Suppressor macrophage (primary cell): ENCODE measurements around the gene ICAM2.

ENCODE experiments used
- DNase-seq, 4 experiments: peaks; one replicate each; pipeline ENCODE4 v3.0.0-alpha.2; 2020 to 2022
- total RNA-seq, 17 experiments: gene quantifications; one replicate each; lab custom pipeline; 2026; ENCODE audit warnings: mixed read lengths in 6 of 17, inconsistent platforms in 3 of 17; lab: John Stamatoyannopoulos, UW

The ICAM2 gene
- total RNA-seq: 1.1 to 9.1 (median 4.0) reads per million in 17 experiments

DNA sequence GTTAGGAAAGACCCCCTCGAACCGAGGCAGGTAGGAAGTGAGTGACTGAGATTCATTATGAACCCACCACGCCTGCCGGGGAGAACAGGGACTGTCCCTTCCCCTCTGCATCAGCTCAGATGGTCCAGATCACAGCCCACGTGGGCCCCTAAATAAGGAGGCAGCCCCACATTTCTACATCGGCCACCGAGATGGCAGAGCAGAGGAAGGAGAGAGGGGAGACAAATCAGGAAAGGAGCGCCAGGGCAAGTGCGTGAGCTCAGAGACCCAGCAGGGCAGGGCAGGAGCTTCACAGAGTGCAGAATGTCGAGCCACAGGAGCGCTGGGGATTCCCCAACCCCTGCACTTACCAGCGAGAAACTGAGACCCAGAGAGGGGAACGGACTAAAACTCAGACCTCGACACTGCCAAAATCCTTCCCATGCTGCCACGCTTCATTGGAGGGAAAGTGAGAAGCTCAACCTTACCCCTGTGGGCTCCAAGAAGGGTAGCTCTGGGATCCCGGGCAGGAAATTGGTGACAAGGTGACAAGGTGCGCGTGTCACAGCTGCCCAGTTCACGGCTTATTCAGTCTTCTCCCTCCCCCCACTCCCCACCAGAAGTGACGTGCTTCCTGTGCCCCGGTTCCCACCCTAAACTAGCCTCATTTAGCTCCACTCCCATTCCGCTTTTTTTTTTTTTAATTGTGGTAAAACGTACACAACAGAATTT, at the start of gene ICAM2:
Gene ICAM2 (minus strand): TSS at position 578 of the 711 bp plus-strand sequence. CDS start 13,942 bp downstream, outside the sequence.
- DNase-seq: peak; percentile 62 to 81 (median 66)

DNA sequence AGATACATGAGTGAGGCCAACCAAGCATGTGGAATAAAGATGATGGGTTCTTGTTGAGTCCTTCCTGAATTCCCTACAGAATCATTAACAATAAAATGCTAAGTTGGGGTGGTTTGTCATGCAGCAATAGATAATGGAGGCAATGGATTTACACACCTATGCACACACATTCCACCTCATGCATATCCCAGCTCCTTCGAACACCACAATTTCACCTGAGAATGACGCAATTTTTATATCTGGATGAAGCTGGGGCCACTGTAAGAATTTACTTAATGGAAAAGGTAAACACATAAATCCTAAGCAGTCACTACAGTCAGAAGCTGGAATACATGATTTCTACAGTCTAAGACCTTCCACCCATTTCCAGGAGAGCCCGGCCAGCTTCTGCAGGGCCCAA, 49.8 kb upstream of the ICAM2 start:
- DNase-seq: no peak

DNA sequence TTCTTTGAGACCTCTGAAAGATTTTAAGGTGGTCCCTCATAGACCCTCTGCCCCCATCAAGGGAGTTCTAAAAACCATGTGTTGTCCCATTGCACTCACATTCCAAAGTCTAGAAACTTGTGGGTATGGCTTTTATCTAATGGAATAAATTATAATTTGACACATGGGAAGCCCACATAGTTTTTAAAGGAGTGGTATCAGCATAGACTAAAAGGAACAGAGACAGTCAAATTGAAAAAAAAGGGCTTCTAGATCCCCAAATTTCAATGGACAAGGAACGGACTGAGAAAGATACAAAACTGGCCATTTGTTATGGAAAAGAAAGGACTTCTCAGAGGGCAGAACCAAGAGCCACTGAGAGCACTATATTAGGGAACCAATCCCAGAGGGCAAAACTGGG, 48.7 kb upstream of the ICAM2 start:
- no peak for DNase-seq

DNA sequence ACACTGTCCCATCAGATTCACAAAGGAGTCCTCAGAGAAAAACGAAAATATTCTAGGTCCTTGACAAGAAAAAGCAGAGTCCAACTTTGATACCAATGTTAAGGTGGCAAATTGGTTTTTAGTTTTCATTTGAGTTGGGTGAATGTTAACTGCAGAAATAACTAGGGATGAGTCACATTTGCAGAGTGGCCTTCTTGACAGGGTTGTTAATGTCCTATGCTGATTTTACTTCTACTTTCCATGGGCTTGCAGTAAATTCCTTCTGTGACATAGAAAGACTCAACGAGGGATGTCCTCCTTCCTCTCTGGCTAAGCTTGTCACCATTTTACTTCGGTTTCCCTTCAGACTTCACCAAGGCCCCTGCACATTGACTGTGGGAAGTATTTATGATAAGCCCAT, 47.2 kb upstream of the ICAM2 start:
- DNase-seq: peak in 2 of 4 experiments; percentile 42 to 49

DNA sequence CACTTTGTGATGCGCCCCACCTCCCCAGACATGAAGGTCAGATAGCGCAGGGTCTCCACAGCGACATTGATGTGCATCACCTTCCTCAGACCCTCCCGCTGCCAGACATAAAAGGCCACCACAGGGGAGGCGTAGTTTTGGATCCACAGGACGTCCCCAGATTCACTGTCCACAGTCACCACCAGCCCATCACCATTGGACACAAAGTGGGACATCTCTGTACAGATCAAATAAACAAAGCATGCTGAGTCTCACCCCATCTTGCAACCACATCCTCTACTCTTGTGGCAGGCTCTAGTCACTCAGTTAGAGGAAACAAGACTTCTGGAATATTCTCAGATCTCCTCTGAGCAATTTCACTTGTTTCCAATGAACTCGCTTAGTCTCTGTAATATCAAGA, 46.3 kb upstream of the ICAM2 start:
- DNase-seq: no peak

DNA sequence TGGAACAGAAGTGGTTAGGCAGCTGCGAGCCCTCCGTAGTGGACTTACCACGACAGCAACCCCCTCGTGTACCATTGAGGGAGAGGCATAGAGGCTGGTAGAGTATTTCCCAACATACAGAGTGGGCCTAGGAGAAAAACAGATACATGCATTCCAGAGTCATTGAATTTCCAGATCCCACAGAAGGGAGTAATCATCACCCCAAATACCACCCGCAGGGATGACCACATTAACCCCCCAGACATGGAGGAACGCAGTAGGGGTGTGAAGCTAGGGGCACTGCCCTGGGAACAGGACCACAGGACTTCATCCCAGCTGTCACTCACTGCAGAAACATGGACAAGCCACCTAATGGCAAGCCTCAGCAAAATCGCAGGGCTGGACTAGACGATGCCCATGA, 44.7 kb upstream of the ICAM2 start:
- no peak for DNase-seq

DNA sequence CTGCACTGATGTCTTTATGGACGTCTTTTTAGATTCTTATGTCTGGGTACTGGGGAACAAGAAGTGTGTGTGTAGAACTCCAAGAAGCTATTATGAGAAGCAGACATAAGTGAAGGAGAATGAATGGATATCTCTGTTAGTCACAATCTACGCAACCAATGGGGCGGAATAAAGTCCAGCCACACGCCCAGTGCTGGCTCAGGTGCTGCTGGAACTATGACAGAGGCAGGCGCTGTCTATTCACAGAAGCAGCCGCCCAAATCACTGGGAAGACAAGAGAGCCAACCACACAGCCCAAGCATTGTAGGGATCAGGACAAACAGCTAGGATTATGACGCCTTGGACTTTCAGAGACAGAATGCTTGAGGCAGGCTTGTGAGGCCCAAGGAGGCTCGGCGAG, 43.9 kb upstream of the ICAM2 start:
- no peak for DNase-seq

DNA sequence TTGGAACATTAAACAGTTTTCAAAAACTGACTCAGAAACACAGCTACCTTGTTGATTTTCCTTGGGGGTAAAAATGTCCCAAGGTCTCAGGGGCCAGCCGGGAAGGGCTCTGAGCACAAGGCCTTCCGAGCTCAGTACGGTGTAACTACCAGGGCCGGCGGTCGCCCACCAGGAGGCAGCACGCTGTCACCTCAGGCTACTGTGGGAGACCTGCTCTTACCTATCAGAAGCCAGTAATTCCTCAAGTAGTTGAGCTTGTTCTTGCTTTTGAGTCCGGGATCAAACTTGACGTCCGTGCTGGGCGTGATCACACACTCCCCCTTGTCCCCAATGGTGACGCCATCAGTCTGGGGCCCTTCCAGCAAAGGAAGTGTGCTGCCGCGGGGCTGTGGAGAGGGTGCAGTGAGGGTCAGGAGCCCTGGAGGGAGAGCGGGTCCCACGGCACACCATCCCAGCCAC, 43.4 kb upstream of the ICAM2 start:
- peak; percentile 18 to 46 (median 33) for DNase-seq

DNA sequence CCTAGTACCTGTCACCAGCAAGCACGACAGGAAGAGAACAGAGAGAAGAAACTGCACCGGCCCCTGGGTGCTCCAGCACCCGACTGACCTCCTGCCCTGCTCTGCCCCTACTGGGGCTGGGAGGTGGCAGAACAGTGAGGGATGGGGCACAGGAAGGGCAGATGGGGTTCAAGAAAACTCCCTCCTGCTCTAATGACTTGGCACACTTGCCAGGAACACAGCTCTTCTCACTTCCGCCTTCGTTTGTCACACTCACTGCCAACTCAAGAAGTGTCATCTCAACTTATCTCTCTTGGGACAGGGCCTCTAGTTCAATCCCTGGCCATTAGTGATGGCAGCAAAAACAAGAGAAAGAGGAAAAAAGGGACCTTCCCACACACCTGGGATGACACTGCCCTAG, 42.7 kb upstream of the ICAM2 start:
- peak in 3 of 4 experiments; percentile 28 to 43 (median 40) for DNase-seq

DNA sequence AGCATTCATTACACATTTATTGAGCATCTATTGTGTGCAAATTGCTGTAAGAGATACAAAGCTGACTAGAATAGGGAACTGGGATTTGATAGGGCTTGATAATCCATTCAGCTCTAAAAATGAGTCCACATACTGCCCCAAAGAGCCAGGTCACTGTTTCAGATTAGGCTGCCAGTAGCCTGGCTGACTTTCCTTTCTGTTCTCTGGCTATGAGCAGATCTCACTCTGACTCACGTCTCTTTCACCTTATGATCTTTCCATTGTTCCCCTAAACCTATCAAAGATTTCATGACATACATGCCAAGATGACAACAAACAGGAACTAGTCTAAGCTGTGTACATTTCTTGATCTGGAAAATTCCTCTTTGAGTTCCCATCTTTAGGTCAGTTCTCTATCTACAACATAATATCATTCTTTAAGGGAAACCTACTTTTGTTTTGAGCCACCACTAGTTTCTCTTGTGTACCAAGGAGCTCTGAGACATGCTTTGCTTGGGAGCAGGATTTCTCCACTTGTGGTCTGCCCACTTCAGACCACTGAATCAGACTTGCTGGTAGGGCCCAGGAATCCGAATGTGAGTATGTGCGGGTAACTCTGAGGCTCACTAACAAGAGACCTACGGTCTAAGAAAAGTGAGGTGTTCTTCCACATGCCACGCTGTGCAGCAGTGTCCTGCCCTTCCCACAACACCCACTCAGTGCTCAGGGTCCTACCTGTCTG, 40.9 kb upstream of the ICAM2 start:
- DNase-seq: peak; percentile 43 to 84 (median 59)

DNA sequence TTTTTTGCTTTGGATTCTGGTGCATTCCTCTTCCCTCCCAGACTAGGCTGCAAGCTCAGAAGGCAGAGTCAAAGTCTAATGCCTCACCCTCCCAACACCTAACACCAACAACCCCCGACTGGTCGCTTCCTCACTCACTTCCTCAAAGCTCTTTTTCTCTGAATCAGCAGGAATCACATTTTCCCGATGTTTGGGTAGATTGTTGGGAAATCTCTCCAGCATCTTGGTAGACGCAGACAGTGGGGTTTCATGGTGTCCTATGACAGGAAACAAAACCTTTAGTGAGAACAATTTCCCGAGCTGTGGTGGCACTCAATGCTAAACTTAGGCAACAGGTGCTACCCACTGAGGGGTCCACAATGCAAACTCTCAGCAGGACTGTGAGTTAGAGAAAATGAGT, 39.9 kb upstream of the ICAM2 start:
- DNase-seq: peak; percentile 52 to 70 (median 65)

DNA sequence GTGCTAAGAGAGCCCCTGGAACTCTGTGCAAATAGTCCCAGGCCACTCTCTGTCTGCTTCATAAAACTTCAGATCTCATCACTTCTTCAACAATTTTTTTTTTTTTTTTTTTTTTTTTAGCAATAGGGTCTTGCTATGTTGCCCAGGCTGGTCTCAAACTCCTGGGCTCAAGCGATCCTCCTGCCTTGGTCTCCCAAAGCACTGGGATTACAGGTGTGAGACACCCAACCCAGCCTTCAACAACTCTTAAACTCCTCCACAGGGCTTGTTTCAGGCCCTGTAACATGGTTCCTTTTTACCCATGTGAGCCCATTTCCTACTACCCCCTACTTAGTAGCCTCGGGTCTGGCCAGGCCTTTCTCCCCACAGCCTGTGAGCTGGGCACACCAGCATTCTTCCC, 39.3 kb upstream of the ICAM2 start:
- DNase-seq: peak in 2 of 4 experiments; percentile 26 to 28

DNA sequence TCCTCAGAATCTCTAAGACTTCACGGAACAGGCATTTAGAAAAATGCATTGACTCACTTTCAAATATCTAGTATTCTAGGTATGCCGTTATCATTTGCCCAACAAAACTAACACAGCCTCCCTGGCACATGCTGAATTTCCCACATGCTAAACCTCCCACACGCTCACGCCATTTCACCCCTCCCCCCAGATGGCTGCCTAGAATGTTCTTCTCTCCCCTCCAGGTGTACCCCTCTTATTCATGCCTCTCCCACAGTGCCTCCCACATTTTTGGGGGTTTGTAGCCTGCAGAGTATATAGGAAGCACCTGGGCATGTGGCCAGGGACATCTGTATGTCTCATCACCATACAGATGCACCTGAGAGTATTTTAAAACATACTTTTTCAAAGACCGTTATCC, 38.2 kb upstream of the ICAM2 start:
- DNase-seq: no peak

DNA sequence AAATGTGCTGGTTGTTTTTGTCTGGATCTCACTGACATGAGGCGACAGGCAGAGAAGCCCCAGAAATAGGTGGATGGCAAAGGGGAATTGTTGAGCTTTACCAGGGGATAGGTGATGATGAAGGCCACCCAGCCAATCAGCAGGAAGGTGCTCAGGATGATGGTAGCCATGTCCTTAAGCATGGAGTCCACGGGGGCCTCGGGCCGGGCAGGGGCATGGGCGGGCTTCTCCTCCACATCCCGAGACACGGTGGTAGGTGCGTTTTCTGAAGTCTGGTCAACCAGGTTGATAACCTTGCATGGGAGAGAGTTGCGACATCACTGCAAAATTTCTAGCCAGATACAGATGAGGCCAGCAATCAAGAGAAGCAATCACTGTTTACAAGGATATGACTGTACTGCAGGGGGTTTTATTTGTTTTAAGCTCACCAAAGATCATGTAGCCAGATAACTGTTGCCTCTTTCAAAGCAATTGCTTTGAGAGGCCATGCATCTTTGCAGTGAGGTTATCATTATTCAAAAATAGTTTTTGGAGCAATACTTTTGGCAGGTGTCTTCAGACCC, 37.3 kb upstream of the ICAM2 start:
- DNase-seq: no peak

DNA sequence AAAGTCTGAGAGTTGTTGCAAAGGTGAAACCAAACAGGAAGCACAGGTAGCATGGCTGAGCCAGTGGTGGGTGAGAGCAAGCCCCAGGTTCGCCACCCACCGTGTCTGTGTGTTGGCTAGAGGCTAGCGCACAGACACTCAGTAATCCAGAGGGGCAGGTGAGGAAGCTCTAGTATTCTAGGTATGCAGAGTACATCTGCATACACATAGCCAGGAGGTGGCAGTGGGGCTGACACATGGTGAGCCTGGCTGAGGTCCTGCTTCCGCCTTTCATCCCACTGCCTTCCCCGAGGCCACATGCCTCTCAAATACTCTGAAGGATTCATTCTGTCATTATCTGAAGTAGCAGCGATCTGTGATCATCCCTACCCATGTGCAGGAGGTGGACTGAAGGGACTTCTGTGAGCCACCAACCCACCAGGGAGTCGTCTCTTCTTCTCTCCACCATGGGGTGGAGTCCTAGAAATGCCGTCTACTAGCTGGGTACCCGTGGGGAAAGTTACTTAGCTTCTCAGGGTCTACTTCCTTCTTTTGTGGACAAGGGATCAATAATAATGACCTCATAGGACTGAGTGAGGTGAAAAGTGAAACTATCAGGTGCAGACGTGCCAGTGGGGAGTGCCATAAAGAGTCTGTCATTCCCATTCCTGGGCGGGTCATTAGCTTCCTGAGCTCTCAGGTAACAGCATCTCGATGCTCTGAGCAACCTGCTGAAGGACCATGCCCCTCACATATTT, 36.0 kb upstream of the ICAM2 start:
- no peak for DNase-seq

DNA sequence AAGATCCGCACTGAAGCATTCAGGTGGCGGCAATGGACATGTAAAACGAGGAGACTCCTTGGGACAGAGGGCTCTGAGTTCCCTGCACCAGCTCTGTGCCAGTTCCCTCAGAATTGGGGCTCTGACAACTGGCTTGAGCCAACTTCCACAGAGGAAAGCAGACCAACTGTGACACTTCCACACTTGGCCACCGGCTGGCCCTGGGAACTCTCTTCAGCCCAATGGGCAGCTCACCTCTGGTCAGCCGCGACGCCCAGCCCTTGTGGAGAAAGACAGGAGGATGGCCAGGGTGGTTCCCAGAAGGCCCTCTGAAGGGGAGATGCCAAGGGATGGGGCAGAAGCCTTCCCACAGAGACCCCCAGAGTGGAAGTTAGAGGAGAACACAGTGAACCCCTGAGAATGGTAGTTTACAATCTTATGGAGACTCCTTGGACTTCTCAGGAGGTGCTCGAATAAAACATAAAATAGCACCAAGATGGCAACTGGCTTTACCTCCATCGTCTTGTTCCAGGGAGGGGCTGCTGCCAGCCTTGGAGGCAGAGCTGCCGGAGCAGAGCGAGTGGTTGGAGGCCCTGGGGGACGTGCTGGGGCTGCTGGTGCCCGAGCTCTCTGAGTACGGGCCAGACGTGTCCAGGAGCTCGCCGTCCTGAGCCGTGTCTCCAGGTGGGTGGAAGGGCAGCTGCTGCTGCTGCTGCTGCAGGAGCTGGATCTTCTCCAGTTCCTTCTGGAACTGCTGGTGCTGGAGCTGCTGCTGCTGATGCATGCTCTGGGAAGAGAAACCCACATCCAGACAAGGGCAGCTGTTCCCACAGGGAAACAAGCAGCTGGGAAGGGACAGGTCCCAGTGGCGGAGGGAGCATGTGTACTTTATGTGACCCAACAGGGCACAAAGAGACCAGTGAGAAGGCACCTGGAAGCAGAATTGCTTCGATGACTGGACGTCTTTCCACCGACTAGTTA, 35.0 kb upstream of the ICAM2 start:
- DNase-seq: peak in 1 of 4 experiments; percentile 7

DNA sequence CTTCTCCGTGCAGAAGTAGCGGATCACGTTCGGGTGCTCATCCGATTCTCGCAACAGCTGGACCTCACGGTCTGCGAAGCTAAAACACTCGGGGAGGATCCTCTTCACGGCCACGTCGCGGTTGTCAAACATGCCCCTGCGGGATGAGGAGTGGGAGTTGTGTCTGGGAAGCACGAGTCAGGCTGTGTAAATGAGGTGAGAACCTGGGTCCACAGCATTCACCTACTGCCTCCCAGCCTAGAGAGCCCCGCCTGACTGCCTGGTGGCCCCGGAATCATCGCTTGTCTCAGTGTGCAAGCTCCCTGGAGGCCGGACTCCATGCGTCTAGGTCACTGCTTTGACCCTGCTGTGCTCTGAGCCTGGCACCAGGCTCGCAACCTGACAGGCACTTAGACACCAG, 33.9 kb upstream of the ICAM2 start:
- DNase-seq: no peak

DNA sequence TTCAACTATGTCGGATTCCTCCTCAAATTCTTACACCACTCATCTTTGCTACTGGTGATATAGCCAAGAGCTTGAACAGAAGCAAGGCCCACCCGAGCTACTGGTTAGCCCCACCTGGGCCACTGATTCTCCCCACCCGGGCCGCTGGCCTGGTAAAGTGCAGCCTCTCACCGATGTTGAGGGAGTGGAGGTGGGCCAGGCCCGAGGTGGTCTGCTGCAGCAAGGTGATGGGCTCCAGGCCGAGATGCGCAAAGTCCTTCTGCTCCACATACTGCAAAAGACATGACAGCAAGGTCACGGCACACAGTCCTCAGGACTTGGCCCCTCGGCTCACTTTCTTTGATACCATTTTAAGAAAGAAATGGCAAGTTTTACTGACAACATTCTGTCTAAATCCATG, 32.7 kb upstream of the ICAM2 start:
- DNase-seq: no peak

DNA sequence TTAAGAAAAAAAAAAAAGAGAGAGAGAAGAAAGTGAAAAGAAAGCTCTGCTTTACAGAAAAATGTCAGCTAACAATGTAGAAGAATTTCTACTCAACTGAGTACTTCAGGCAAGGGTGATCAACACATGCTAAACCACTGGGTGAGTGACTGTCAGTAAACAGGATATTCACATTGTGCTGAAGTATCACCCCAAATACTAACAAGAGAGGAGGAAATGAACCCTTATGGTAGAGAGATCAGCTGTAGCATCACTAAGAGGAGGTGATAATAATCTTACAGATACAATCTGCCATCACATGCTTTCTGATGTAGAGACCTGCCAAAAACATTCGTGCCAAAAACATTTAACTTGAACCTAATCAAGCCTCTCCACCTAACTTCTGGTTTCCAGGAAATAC, 30.7 kb upstream of the ICAM2 start:
- DNase-seq: no peak

DNA sequence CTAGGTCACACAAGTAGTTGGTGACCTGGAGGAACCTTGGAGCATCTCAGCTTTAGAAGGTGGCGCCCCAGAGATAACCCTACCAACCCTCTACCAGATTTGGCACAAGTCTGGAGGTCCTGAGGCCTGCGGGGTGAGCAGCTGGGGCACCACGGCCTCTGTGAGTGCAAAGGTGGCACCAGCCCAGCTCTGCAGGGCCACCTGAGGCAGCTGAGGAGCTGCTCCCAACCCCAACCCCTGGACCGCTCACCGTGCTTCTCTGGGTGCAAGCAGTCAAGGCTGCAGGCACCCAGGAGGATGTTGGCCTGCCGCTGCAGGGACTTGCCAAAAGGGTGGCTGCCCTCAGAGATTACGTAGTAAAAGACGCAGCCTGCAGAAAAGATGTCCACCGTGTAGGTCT, 28.4 kb upstream of the ICAM2 start:
- DNase-seq: no peak

DNA sequence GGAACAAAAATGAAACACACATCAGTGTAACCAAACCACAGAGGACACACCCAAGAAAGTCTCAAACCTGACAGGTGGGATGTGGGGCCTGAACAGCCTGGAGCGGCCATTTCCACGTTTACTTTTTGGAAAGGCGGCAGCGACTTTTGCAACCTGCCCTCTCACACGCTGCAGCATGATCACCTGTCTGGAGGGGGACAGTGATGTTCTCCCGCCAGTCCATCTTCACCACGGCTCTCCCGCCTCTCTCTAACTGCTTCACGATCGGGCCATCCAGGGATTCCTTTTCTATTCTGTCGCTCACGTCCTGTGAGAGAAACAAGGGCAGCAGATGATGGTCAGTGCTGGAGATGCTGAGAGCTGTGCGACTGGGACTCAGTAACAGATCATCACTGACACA, 24.7 kb upstream of the ICAM2 start:
- no peak for DNase-seq
